ENCODE results near the gene SULT1C4. TPM values are rescaled to one million over a fixed set of nuclear protein-coding genes. Genes with fewer than 3 reads are reported as not detected.

Gene SULT1C4
- total RNA-seq, 1 experiment from 2014 or later, result 4.3 TPM

GRCh38 chr2:108382196-108382595 is 4.4 kb downstream of the SULT1C4 start:
- Mint-ChIP-seq H3K4me3 (no peak overlapping the region), H3K36me3 (0 out of 2 replicates have a peak, but pooled peaks cover 3% of the 10 kb centered on the region), H3K27ac (peak overlapping the region; percentile 92), H3K27me3 (ENCODE audit: low read depth) (no peaks in the 10 kb centered on the region), H3K9me3 (no peaks in the 10 kb centered on the region), H3K4me1 (peaks cover 51% of the 10 kb centered on the region)
- ChIA-PET CTCF (interaction anchor here (1.5 kb wide), 1 partner anchor 67 kb away, joined by 3 read pairs; the partner anchor contains the start of gene GCC2), POLR2A (no interaction called here)
- TF ChIP-seq OVOL2 (CRISPR knock-in tag; IDR thresholded peaks at IDR 0.05; ENCODE audit: borderline replicate concordance) (no peak), CREM (CRISPR knock-in tag; IDR thresholded peaks at IDR 0.05) (no peak), GRHL2 (CRISPR knock-in tag; IDR thresholded peaks at IDR 0.05; ENCODE audit: insufficient replicate concordance, severe bottlenecking) (no peak), IRF2 (CRISPR knock-in tag; IDR thresholded peaks at IDR 0.05; ENCODE audit: borderline replicate concordance, low read depth) (no peak), ZNF281 (CRISPR knock-in tag; IDR thresholded peaks at IDR 0.05) (no peak), IRF1 (CRISPR knock-in tag; IDR thresholded peaks at IDR 0.05) (no peak), ESRRA (CRISPR knock-in tag; IDR thresholded peaks at IDR 0.05; ENCODE audit: borderline replicate concordance) (no peak)
- TF ChIP-seq, protein P1, sequence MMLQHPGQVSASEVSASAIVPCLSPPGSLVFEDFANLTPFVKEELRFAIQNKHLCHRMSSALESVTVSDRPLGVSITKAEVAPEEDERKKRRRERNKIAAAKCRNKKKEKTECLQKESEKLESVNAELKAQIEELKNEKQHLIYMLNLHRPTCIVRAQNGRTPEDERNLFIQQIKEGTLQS (CRISPR knock-in tag; conservative IDR thresholded peaks at IDR 0.05), result no peak
- DNase-seq (ENCODE audit: low spot score) (no peak), ATAC-seq (no peak)

DNA sequence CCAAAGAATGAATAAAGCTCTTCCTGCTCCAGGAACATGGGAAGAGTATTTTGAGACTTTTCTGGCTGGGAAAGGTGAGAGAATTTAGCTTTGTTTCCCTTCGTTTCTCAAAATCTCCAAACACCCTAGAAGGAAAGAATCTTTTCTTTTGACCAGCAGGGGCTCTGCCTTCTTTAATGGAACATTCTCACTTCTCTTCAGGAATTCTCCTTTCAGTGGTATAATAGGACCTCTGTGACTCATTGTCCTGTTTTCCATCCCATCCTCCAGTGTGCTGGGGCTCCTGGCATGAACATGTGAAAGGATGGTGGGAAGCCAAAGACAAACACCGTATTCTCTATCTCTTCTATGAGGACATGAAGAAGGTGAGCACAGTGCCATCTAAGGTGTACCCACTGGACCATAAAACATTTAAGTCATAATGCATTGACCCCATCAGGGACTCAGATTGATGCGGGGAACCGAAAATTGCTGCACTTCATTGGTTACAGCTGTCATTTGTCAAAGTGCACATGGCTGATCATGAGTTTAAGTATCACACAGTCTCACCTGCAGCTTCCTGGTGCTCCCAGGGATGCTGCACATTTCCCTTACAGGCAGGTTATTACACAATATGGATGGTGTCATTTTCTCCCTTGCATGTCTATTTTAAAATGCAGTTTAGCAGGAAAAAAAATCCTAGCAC is 5.5 kb downstream of the SULT1C4 start:
- Mint-ChIP-seq H3K27ac (peak overlapping the region; percentile 91), H3K4me1 (peaks cover 40% of the 10 kb centered on the region), H3K9me3 (no peaks in the 10 kb centered on the region), H3K4me3 (peak overlapping the region; percentile 25; the same call in 1 of the 2 replicates), H3K36me3 (0 out of 2 replicates have a peak, but pooled peaks cover 3% of the 10 kb centered on the region), H3K27me3 (ENCODE audit: low read depth) (no peaks in the 10 kb centered on the region)
- ChIA-PET CTCF (interaction anchor here (0.7 to 1.5 kb wide), 4 partner anchors 13 to 201 kb away, joined by 3 to 4 read pairs (median 4); partner anchors contain the start of gene GCC2), POLR2A (interaction anchor here (0.8 kb wide), 1 partner anchor 254 kb away, joined by 5 read pairs; no protein-coding TSS in a partner anchor)
- ATAC-seq, result peak; percentile 83
- no peak for DNase-seq (ENCODE audit: low spot score)
- no peak for TF ChIP-seq ZNF121 (CRISPR knock-in tag; IDR thresholded peaks at IDR 0.05)
- no peak for TF ChIP-seq ZNF232 (CRISPR knock-in tag; IDR thresholded peaks at IDR 0.05)
- TF ChIP-seq, protein P2, sequence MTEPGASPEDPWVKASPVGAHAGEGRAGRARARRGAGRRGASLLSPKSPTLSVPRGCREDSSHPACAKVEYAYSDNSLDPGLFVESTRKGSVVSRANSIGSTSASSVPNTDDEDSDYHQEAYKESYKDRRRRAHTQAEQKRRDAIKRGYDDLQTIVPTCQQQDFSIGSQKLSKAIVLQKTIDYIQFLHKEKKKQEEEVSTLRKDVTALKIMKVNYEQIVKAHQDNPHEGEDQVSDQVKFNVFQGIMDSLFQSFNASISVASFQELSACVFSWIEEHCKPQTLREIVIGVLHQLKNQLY (CRISPR knock-in tag; IDR thresholded peaks at IDR 0.05), result no peak
- TF ChIP-seq ZNF671 (CRISPR knock-in tag; IDR thresholded peaks at IDR 0.05), result no peak

DNA sequence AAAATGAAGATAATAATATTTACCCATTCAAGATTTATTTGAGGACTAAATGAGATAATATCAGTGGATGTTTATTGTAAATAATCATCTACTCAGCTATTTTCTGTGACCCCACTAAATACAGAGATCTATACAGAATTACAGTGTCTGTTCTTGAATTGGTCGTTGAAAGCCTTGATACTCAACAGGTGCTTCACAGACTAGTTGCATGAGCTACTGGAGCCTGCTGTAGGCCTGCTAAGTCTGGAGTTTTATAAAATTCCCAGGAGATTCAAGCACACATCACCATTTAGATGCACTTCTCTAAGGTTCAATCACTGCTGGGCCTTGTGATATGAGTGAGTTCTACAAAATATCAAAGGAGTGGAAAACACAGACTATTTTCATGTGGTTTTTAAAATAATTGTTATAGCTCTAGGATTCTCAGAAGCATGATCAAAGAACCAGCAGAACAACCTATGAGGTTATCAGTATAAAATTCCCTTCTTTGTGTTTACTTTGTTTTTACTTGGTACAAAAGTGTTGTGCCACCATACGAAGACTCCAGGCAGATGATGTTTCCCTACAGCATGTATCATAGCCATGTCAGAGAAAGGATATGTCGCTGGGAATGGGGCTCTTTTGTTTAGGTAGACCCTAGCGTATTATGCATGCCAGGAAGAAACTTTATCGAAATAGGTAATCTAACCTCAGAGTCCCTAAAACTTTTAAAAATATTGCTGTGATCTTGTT is 7.1 kb downstream of the SULT1C4 start:
- no peak for ATAC-seq
- TF ChIP-seq NR3C1 (CRISPR knock-in tag; conservative IDR thresholded peaks at IDR 0.05; ENCODE audit: low read depth) (no peak), KAT7 (CRISPR knock-in tag; IDR thresholded peaks at IDR 0.05; ENCODE audit: borderline replicate concordance) (no peak), ZNF396 (CRISPR knock-in tag; IDR thresholded peaks at IDR 0.05; ENCODE audit: borderline replicate concordance) (no peak), ESRRA (CRISPR knock-in tag; IDR thresholded peaks at IDR 0.05; ENCODE audit: borderline replicate concordance) (no peak)
- no peak overlapping the region for H3K27ac Mint-ChIP-seq
- ChIA-PET POLR2A (no interaction called here), CTCF (no interaction called here)
- H3K36me3 Mint-ChIP-seq, result 0 out of 2 replicates have a peak, but pooled peaks cover 6% of the 10 kb centered on the region
- no peak for DNase-seq (ENCODE audit: low spot score)
- H3K4me1 Mint-ChIP-seq, result peaks cover 29% of the 10 kb centered on the region
- no peaks in the 10 kb centered on the region for H3K9me3 Mint-ChIP-seq
- H3K27me3 Mint-ChIP-seq (ENCODE audit: low read depth), result no peaks in the 10 kb centered on the region
- no peak overlapping the region for H3K4me3 Mint-ChIP-seq

Data from WTC11 (cell line).